HG02759 (cell line): Measurements from ENCODE around the gene OGDHL.
"Not testable (repeated sequence)": the region's sequence is repeated elsewhere in the genome, so short reads cannot be mapped to it uniquely, and the experiment has no call there.

Experiments
- ATAC-seq: cut with Tn5 transposase; IDR thresholded peaks from one replicate; pipeline ENCODE4 v1.9.1; 2021; ENCODE audit warnings: mild to moderate bottlenecking, moderate library complexity; ENCODE audit not compliant: unreplicated experiment

Gene OGDHL

GRCh38 chr10:49756641-49757040 lies 5.5 kb downstream of the OGDHL start:
- no peak for ATAC-seq

DNA sequence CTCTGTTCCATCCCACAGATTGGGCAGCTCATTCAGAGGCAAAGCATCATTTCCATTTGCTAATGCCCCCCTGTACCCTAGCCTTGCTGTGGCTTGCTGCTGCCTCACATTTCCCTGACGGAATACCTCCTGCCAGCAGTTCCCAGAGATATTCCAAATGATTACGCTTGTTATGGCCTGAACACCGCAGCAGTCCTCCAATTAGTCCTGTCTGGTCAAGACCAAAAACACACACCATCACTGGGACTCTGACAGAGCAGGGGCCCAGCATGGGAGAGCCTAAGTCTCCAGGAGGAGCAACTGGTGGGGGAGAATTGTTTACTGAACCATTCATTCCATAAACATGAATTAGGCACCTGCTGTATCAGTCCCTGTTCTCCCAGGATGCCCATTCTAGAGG lies 6.1 kb downstream of the OGDHL start:
- ATAC-seq, result no peak

GRCh38 chr10:49754951-49755350 lies 7.2 kb downstream of the OGDHL start:
- not testable (repeated sequence) for ATAC-seq

GRCh38 chr10:49752584-49752983 lies 9.5 kb downstream of the OGDHL start:
- no peak for ATAC-seq

DNA sequence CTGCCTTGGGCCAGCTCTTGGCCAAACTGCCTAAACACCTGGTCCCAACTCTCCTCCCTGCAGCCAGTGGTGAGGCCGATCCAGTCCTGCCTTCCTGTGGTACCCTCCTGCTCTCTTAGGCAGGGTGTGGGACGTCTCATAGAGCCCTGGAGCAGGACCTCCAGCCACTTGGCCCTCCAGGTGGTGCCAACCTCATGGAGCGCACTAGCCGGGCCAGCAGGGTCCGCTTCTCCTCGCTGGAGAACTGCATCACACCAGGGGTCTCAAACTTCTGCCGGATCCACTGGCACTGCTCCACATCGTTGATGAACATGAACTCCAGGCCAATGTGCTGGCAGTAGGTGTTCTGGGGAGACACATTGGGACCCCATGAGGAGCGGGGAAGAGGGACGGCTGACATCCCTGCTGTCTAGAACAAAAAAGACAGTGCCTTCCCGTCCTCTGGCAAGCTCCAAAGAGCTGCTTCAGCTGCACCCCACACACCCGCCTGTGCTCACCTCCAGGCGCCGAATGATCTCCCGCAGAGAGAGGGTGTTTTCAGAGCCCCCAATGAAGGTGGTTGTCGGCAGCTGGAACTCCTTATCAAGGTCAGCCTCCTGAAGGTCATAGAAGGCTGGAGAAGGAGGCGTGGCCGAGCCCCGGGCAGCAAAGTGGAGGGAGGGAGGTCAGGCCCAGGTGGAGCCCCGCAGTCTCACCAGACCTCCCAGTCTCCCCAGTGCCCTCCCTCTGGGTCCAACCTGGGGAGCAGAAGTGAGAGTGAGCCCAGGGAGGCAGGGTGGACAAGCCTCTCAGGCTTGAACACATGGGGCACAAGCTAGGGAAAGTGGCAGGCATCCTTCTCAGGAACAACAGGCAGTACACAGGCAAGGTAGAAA lies 10.2 kb downstream of the OGDHL start:
- ATAC-seq, result no peak

- no peak for ATAC-seq
Measured at GRCh38 chr10:49751216-49751615, 10.9 kb downstream of the OGDHL start.

DNA sequence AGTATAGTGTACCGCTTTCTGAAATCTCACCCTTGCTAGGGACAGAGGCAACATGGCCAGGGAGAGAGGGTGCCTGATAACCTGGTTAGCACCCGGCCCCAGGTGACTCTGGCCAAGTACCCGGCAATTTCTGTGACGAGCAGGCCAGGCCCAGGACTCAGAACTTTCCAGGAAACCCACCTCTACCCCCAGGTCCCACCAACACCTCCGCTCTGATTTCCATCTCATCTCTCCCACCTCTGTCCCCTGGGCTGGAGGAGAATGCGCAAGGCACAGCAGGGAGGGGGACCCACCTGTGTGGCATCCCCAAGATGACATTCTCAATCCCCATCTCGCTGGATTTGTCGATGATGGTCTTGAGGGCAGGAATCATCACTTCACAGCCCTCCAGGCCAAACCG lies 11.6 kb downstream of the OGDHL start:
- ATAC-seq, result no peak

DNA sequence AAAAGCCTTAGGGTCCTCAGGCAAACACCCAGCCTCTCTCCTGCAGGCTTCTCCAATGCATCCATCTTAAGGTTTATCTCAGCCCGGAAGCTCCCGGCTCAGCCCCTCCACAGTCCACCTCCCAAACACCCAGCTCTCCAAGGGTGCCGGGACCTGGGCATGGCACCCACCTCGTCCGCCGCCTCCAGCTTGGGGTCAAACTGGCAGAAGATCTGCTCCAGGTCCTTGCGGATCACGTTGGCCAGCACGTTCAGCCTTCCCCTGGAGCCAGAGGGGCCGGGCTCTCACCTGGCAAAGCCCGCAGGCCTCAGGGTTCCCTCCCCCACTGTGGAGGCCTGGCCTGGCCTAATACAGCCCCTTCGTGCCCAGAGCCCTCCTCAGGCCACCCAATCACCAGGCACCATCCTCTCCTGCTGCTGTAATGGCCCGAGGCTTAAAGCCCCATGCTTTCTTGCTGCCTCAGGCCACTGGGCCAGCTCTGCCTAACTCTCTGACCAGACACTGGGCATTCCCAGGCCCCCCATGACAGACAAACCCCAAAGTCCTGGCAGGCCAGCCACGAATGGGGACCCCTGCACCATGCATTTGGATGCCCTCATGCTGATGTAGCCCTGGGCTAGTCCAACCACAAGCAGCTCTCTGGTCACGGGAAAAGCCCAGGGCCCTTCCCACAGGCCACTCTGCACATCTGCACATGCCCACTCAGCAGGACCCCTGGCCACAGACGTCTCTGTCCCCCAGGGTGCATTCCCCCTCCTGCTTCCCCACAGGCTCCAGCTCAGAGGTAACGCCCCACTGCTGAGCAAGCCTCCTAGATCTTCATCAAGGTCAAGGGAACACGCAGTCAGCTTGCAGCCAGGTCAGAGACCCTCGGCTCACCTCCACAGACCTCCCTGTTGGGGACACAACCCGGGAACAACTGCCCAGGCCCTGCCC lies 12.3 kb downstream of the OGDHL start:
- no peak for ATAC-seq

- ATAC-seq, result no peak
Measured at GRCh38 chr10:49749144-49749543, 13.0 kb downstream of the OGDHL start.

GRCh38 chr10:49748006-49748405 lies 14.1 kb downstream of the OGDHL start:
- no peak for ATAC-seq

- no peak for ATAC-seq
Measured at GRCh38 chr10:49747303-49747646, 14.8 kb downstream of the OGDHL start.

- ATAC-seq, result no peak
Measured at GRCh38 chr10:49746626-49747302, 15.4 kb downstream of the OGDHL start.

DNA sequence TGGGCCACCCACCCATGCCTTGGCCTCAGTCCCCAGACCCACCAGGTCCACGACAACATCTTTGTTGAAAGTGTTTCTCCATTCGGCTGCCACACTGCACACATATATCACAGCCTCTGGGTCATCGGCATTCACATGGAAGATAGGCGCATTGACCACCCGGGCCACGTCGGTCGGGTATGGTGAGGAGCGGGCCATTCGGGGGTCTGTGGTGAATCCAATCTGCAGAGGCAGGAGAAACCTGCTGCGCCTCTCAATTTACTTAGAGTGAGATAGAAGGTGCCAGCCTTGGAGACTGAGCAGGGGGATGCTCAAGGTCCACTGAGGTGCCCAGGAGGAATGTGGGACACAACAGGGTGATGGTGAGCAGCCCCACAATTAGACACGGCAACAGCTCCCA lies 16.4 kb downstream of the OGDHL start:
- ATAC-seq, result no peak

DNA sequence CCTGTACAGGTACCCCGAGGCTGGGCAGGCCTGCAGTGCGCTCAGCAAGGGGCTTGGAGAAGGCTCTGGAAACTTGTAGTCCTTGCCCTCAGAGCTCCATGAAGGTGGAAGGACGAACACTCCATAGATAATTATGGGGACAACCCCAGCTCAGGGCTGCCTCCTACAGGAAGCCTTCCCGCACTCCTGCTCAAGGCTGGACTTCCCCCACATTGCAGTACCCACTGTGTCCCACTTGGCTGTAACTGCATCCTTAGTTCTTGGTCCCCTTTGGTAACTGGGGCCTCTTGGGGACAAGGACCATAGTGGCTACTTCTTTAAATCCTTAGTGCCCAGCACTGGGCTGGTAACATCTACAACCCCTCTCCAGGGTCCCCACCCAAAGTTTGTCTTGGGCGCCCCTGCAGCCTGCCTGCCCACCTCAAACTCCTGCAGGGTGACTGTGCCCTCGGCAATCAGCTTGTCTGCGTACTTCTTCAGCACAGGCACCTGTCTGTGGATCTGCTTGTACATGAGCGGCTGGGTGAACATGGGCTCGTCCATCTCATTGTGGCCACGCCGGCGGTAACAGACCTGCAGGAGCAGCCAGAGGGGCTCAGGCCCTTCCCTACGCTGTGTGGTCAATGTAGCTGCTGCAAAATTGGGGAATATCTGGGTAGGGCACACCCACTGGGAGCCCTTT lies 17.1 kb downstream of the OGDHL start:
- ATAC-seq, result no peak

DNA sequence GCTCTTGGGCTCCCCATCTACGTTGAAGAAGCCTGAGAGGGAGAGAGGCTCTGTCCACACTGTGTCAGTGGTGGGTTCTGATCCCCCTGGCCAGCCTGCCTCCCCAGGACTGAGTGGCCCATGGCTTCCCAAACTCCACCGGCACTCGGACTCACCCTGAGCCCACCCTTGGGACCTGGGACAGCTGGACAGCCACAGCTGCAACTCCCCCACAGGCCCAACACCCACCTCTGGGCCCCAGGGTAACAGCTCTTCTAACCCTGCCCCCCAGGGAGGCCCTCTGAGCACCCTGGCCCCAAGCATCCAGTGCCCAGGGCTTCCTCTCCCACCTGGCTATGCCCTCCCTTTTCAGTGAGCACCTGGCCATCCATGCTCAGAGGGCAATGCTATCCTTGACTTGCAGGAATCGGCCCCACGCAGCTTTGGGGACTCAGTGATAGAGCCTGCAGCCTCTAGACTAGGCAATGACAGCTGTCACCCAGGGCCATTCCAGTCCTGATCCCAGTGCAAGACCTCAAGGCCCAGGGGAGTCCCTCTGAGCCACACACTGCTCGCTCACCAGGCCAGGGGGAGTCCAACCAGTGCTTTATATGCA lies 17.9 kb downstream of the OGDHL start:
- ATAC-seq, result no peak

DNA sequence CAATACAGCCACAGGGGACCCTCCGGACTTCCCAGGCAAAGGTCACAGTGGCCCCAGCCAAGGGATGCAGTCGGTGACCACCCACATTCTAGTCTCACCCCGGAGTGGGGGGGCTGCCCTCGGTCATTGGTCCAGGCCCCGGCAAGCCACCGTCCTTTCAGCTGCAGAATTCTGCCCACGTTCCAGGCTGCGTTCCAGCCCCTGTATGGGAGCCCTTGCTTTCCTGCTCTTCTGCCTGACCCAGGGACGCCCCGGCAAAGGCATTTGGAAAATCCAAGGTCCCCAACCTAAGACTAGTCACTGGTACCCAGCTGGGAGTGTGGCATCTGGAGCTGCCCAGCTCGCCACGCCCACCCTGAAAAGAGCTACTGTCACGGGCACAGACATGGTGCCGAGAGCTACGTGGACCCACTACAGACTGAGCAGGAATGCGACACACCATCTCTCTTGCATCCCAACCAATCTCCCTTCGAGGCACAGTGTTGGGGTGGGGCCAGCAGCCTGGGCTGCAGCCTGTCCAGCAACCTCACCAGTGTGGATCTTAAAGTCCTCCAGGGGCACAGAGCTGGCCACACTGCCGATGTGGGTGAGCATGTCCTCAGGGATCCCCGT lies 18.6 kb downstream of the OGDHL start:
- ATAC-seq, result no peak

- no peak for ATAC-seq
Measured at GRCh38 chr10:49742683-49743463, 19.2 kb downstream of the OGDHL start.

DNA sequence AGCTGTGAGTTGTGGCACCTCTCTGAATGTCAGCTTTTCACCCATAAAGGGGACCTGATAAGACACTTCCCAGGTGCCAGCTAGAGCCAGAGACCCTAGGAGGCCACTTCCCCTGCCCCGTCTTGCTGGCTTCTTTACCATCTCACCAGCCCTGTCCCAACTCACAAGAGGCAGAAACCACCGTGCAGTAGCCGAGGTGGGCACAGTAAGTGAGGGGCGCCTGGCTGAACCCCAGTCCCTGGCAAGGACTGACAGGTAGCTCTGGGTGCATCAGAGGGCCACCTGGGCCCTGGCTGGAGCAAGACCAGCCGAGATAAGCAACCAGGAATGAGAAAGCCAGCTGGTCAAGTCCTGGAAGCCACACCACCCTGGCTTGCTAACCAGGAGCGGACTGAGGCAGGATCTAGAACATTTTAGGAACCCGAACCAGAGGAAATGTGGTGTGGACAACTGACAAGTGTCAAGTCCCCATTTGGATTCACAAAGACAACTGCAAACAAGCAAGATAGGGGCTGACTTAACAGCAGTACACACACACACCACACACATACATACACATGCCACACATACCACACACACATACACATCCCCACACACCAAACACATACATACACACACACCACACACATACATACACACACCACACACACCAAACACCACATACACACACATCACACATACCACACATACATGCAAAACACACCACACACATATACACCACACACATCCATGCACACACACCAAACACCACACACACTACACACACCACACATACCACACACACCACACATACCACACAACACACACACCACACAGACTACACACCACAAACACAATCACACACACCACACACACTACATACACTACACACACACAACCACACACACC lies 20.8 kb downstream of the OGDHL start:
- no peak for ATAC-seq
